ENCODE results near the gene MAGI2.

DNA sequence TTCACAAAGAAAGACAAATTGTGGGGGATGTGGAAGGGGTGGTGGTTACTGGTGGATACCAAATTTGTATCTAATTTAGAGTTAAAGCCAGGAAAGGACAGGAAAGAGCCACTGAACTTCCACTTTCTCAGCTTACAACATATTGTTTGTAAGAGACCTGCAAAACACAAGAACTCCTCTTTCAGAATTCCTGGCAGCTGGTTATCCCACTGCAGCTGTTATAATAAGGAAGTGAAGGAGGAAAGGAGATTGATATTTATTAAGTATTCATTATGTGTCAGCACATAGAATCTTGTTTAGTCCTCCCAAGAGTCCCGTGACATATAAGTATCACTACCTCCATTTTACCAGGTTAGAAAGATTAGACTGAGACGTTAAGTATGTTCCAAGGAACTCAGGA is 1173.2 kb downstream of the MAGI2 start:
- TF ChIP-seq, protein P1, sequence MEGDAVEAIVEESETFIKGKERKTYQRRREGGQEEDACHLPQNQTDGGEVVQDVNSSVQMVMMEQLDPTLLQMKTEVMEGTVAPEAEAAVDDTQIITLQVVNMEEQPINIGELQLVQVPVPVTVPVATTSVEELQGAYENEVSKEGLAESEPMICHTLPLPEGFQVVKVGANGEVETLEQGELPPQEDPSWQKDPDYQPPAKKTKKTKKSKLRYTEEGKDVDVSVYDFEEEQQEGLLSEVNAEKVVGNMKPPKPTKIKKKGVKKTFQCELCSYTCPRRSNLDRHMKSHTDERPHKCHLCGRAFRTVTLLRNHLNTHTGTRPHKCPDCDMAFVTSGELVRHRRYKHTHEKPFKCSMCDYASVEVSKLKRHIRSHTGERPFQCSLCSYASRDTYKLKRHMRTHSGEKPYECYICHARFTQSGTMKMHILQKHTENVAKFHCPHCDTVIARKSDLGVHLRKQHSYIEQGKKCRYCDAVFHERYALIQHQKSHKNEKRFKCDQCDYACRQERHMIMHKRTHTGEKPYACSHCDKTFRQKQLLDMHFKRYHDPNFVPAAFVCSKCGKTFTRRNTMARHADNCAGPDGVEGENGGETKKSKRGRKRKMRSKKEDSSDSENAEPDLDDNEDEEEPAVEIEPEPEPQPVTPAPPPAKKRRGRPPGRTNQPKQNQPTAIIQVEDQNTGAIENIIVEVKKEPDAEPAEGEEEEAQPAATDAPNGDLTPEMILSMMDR (IDR thresholded peaks at IDR 0.05; ENCODE audit: low read depth, low read length, poor library complexity, severe bottlenecking): no peak
- no peak for TF ChIP-seq EZH2phosphoT487 (IDR thresholded peaks at IDR 0.05; ENCODE audit: borderline replicate concordance, low read length)
